HG02759 (cell line): ENCODE results near the gene BICDL1.
"Not testable (repeated sequence)": the region's sequence is repeated elsewhere in the genome, so short reads cannot be mapped to it uniquely, and the experiment has no call there.

Source experiments
- ATAC-seq: cut with Tn5 transposase; IDR thresholded peaks from one replicate; pipeline ENCODE4 v1.9.1; 2021; ENCODE audit warnings: mild to moderate bottlenecking, moderate library complexity; ENCODE audit not compliant: unreplicated experiment

The BICDL1 gene

DNA sequence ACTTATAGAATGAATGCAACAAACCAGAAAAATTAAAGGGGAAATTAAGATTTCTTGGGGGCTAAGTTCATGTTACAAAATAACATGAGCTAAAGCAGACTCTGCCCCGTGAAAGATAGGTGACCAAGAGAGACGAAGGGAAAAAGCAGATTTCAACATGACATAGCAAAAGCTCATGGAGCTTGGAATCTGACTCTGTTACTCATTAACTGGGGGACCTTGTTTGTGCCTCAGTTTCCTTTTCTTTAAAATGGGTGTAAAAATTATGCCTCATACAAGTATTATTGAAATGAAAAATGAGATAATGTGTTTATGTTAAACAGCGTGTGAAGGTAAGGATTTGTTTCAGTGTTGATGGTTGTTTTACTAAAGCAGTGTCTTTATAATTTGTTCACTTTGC lies 11.5 kb downstream of the BICDL1 start:
- ATAC-seq, result no peak

DNA sequence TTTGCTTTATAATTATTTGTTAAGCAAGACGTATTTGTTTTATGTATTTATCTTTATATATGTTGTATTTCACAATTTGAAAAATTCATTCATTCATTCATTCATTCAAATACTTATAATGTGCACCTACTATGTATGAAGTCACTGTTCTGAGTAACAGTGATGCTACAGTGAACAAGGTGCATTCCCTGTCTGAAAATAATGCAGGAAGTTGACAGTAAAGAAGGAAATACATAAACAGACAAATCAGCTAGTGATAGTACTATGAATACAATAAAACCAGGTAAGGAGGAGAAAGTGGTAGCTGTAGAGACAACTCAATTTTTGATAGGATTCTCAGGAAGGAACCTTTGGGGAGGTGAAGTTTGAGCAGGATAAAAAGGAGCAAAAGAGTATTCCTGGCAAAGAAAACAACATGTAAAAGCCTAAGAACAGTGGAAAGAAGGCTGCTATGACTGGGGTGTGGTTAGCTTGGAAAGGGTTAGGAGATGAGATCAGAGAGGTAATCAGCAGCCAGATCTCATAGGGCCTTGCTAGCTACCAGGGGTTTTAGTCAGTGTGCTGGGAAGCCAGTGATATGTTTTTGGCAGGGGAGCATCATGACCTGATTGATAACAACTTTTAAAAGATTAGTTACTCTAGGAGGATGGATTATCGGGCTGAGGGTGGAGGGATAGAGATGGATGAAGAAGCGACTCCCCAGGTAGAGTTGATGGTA lies 17.4 kb downstream of the BICDL1 start:
- no peak for ATAC-seq

DNA sequence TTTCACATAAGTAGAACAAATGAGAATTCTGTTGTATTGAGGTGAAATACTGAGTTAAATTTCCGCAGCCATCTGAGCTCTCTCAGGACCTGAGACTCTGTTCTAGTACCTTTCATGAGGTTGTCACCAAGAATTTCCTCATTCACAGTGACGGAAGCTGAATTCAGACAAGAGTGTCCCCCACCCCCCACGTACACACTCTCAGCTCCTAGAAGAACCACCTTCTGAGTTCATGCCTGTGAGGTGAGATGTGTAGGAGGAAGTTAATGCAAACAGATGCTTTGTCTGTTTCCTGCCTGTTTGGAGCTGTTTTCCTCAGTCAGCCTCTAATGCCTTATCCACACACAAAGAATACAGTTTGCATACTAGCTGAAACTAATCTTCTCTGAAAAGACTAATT lies 18.2 kb downstream of the BICDL1 start:
- ATAC-seq, result no peak

DNA sequence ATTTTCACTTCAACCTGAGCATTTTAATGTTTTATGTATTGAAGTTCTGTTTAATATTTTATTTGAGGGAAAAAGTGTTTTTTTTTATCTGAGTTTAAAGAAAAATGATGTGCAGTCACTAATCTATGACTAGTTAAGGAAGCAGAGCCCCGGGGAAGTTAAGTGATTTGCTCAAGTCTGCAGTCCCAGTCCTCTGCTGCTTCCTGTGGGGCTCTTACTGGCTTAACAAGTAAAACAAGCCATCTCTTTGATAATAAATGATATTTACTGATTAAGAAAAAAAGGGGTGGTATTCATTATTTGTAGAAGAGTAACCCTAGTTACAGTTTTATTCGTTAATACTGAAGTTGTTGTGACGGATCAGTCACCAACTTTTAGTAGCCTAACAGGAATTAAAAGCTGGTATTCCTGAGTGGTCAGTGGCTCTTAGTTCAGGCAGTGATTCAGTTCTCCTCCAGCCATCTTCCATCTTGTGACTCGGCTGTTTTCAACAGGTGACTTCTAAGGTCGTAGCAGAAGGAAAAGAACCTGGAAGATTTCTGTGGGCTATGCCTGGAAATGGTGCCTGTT lies 21.7 kb downstream of the BICDL1 start:
- no peak for ATAC-seq

DNA sequence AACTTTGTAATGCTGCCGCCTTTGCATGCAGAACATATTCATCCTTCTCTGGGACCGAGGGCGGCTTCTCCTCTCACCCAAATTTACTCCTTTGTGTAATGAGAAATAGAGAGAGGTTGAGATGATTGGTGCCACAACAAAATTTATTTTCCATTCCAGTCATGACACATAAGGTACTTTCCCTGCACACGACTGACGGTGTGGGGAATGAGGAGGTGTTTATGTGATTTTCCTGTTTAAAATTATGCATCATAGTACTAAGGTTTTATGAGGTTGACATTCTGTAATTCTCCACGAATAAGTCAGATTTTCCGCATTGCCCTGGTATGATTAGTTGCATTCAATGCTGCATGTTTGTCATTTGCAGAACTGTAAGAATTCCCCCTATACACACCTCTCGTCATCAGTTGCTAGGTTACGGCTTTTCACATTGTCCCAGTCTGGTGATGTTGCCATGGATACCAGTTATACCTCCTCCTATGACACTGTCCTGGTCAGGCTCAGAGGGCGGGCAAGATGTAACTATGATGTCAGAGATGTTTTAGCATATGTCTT lies 23.1 kb downstream of the BICDL1 start:
- peak; percentile 83 for ATAC-seq

DNA sequence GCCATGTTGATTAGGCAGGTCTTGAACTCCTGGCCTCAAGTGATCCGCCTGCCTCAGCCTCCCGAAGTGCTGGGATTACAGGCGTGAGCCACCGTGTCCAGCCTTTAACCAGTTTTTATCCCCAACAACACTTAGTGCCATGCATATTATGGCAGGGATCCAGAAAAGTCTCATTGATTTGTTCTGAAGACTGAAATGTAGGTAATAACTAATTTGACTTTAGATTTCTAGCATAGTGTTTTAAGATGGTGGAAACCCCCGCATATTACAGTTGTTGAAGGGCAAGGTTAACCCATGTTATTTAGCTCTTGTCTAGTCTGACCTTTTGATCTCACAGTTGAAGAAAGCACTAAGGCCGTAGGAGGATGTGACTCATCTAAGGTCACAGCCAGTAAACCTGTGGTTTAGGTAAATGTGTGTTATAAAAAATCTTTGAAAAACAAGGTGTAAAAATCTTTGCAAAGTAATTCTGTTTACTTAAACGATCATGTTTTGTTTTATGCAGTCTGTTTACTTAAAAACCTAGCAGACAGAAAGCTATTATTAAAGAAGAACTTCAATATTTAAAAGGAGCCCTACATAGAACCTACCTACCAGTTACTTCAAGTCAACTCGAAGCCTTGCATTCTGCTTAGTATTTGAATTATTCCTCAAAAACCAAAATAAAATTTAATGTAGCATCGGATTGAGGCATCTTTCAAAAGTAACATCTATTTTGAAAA lies 24.8 kb downstream of the BICDL1 start:
- ATAC-seq, result peak; percentile 75

DNA sequence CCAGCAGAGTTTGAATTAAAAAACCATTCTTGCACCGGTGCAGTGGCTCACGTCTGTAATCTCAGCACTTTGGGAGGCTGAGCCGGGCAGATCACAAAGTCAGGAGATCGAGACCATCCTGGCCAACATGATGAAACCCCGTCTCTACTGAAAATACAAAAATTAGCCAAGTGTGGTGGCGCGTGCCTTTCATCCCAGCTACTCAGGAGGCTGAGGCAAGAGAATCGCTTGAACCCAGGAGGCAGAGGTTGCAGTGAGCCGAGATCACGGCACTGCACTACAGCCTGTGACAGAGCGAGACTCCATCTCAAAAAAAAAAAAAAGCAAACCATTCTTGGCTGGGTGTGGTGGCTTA lies 25.3 kb downstream of the BICDL1 start:
- ATAC-seq, result not testable (repeated sequence)

DNA sequence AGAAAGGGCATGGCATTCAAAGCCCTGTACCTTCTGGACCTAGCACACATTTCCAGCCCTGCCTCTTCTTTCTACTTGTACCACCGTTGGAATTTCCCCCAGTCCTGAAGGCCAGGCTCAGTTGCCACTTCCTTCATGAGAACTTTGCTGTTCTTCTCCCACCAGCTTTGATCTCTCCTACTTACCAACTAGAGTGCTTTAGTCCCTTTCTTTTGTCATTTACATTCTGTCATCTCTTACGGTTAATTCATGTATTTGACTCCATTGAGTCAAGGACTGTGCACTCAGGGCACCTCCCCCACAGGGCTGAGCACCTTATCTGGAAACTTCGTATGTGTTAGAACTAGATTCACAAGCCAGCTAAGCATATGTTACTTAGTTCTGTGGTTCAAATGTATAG lies 26.3 kb downstream of the BICDL1 start:
- ATAC-seq, result no peak

DNA sequence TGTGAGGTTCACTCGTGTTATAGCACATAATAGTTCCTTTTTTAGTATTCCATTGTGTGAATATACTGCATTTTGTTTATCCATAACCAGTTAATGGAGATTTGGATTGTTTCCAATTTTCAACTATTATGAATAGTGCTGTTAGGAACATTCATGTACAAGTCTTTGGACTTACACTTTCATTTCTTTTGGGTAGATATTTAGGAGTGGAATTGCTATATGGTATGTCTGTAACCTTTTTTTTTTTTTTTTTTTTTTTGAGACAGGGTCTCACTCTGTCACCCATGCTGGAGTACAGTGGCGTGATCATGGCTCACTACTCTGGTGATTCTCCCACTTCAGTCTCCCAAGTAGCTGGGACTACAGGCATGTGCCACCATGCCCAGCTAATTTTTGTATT lies 27.2 kb downstream of the BICDL1 start:
- ATAC-seq, result not testable (repeated sequence)

DNA sequence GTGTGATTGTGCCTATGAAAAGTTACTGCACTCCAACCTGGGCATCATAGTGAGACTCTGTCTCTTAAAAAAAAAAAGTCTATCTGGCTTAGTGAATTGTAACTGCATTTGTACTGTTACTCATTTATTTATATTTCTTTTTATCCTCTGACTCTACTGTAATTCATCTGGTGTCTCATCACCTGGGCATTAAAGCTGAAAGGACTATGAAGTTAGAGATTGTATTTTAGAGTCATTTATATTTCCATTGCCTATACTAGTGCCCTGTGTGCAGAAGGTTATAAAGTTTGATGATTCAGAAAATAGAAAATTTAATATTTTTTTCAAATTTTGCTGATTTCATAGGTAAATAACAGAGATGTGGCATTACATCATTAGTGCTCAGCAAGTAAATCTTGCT lies 30.2 kb downstream of the BICDL1 start:
- no peak for ATAC-seq

DNA sequence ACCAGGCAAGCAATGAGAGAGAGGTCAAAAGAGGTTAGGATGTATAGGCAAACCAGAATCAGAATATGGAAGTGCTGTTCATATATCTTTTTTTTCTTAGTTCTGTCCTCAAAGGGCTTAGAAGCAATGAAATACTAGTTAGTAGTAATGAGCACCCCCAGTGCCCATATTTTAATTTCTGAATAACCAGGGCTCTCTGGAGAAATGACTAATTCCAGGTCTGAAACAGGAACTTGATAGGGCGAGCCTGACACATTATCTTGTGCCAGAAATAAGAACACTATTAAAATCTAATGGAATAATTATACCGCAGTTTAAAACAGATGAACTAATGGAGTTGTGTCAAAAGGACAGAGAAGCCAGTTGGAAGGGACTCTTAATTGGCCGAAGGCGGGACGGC lies 30.9 kb downstream of the BICDL1 start:
- no peak for ATAC-seq

DNA sequence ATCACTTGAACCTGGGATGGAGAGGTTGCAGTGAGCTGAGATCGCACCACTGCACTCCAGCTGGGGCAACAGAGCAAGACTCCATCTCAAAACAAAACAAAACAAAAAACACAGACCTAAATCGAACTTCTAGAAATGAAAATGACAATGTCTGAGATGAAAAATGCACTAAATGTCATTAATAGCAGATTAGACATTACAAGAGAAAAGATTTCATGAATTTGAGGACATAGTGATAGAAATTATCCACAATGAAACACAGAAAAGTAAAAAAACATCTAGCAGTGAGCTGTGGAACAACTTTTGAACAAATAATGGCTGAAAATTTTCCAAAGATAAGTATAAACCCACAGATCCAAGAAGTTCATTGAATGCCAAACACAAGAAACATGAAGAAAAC lies 35.2 kb downstream of the BICDL1 start:
- no peak for ATAC-seq

DNA sequence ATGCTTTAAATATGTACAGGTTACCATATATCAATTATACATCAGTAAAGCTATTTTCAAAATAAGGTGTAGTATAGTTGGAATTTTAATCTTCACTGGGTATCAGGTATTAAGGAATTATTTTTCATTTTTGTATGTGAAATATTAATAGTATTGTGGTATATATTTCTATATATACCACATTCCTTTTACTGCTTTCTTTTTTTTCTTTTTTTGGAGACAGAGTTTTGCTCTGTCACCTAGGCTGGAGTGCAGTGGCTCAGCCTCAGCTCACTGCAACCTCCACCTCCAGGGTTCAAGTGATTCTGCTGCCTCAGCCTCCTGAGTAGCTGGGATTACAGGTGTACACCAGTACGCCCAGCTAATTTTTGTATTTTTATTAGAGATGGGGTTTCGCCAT lies 36.6 kb downstream of the BICDL1 start:
- ATAC-seq, result no peak

DNA sequence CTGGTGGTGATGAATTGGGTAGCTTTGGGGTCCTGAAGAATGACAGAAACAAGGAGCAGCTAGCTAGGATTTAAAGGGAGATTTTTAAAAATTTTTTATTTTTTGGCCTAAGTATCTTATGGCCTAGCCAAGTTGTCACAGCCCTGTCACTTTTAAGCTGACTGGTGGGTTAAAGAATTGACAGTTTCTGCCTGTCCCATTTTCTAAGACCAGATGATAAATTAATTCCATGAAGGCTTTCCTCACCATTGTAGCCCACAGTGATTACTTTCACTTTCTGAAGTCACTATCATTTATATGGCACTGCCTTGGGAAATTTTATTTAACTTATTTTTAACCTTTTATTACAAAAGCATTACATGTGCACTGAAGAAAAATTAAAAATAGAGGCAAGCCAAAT lies 43.2 kb downstream of the BICDL1 start:
- ATAC-seq, result no peak

DNA sequence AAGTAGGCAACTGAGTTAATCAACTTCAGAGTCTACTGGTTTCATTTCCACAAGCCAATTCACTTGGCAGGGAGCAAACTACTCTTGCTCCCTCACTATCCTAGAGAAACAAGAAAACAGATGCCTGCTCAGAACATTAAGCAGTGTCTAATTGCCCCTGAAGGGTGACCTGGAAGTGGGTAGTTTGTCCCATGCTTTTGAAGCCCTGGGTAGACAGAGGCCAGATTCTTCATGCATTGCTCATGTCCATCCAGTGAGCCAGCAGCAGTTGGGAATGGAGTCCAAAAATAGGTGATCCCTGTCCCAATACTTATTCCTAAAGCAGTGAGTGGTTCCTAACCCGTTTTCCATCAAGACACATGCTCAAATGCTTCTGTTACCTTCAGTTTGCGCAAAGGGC lies 48.8 kb downstream of the BICDL1 start:
- no peak for ATAC-seq

DNA sequence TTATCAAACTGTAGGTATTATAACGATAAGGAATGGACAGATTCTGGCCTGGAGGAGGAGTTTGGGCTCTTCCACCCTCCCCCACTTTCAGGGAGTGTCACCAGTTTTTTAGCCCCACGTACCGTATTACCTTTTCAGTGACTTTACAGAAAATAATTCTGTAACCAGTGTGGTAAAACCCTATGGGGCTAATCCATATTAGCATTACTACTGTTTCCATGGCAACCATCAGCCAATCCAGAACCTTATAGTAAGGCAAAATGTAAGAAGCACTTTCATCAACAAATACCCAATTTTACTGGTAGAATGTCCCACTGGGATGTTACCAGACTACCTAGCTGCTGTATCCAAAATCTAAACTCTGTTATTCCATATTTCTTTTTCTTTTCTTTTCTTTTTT lies 50.7 kb downstream of the BICDL1 start:
- ATAC-seq, result no peak

DNA sequence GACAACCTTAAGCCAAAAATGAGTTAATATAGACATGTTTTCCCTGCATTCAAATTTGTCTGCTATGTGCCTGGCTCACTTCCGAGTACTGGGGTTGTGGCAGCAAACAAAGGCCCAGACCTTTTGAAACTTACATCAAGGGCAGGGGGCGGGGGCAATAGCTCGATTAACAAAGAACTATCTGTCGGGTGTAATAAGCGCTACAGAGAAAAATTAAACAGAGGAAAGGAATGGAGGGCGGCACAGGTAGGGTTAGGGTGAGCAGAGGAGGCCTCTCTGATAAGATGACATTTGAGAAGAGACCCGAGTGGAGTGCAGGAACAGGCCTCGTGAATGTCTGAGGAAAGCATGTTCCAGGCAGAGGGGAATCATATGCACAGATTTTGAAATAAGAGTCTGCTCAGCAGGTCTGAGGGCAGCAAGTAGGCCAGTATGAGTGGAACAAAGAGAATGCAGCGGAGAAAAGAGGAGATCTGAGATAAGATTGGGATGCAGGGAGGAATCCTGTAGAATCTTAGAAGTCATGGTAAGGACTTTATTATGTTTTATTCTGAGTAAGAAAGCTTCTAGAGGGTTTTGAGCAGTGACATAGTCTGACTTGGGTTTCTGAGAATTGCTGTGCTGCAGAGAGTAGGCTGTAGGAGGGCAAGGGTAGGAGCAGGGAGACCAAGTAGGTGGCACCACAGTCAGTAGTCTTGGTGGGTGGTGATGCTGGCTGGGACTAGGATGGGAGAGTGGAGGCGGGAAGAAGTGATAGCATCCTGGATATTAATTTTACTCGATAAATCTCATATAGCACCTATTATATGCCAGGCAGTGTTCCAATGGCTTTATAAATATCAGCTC lies 52.6 kb downstream of the BICDL1 start:
- no peak for ATAC-seq

DNA sequence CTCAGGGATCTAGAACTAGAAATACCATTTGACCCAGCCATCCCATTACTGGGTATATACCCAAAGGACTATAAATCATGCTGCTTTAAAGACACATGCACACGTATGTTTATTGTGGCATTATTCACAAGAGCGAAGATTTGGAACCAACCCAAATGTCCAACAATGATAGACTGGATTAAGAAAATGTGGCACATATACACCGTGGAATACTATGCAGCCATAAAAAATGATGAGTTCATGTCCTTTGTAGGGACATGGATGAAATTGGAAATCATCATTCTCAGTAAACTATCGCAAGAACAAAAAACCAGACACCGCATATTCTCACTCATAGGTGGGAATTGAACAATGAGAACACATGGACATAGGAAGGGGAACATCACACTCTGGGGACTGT lies 56.3 kb downstream of the BICDL1 start:
- ATAC-seq, result not testable (repeated sequence)

DNA sequence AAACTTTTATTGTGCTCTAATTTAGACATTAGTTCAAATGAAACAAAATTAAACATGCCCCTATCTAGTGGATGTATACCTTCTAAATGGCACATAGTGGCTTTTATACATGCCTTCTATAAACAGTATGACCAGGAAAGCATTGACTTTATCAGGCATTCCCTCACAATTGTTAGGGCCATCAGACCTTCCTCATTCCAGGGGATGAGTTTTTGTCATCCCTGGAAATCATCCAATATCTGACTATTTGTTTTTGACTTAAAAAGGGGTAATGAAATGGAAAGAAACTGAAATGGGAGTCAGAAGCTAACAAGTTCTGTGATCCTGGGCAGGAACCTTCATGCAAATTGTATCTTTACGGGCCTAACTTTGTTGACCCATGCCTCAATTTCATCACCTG lies 58.0 kb downstream of the BICDL1 start:
- ATAC-seq, result no peak

DNA sequence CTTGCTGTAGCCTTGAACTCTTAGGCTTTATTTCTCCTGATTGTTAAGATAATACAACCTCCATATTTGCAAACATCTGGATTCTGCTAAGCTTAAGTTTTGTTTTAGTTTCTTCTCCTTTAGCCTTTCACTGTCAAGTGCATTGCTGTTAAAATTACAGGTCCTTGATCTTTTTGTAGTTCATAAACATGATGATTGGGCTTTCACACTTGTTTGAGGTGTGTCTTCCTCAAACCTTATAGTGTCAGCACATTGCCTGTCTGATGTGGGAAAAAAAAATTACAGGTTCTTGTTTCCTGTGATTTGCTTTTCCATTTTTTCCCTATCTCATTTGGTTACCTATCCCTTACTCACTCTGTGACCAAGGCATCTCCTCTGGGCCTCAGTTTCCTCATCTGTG lies 59.2 kb downstream of the BICDL1 start:
- no peak for ATAC-seq

DNA sequence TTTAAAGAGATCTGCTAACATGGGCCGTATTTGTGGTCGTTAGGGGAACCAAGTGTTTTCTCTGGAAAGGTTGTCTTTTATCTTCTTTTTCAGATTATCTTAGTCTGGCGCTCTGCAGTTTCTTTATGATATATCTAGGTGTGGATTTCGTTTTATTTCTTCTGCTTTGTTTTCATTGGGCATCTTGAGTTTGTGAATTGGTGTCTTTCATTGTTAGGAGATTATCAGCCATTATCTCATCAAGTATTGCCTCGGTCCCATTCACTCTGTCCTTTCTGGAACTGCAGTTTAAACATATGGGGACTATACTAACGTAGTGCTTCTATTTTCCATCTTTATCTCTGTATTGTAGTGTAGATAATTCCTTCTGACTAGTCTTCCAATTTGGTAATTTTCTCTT lies 60.4 kb downstream of the BICDL1 start:
- no peak for ATAC-seq
